Fibroblast of upper back skin (primary cell): Measurements from ENCODE around the gene PPP6R3.
A peak's percentile ranks its signal among the peaks of the same experiment; 100 is the strongest.

Source experiments
- DNase-seq: peaks from one replicate; pipeline ENCODE4 v3.0.0-alpha.2; 2013

Gene PPP6R3

GRCh38 chr11:68655406-68655805 is 194.9 kb downstream of the PPP6R3 start:
- no peak for DNase-seq

GRCh38 chr11:68655806-68656205 is 195.3 kb downstream of the PPP6R3 start:
- no peak for DNase-seq

- DNase-seq, result no peak
Measured at GRCh38 chr11:68657021-68657780, 196.6 kb downstream of the PPP6R3 start.

- DNase-seq, result no peak
Measured at GRCh38 chr11:68658097-68658496, 197.5 kb downstream of the PPP6R3 start.

GRCh38 chr11:68658661-68659060 is 198.1 kb downstream of the PPP6R3 start:
- no peak for DNase-seq

GRCh38 chr11:68659158-68659921 is 198.8 kb downstream of the PPP6R3 start:
- DNase-seq, result peak; percentile 95

- no peak for DNase-seq
Measured at GRCh38 chr11:68660066-68660810, 199.7 kb downstream of the PPP6R3 start.

- DNase-seq, result no peak
Measured at GRCh38 chr11:68661014-68661413, 200.5 kb downstream of the PPP6R3 start.

GRCh38 chr11:68661697-68662603 is 201.4 kb downstream of the PPP6R3 start:
- DNase-seq, result no peak

- DNase-seq, result no peak
Measured at GRCh38 chr11:68663482-68664010, 203.0 kb downstream of the PPP6R3 start.

- no peak for DNase-seq
Measured at GRCh38 chr11:68664141-68664540, 203.6 kb downstream of the PPP6R3 start.

GRCh38 chr11:68664906-68665305 is 204.4 kb downstream of the PPP6R3 start:
- DNase-seq, result no peak
